ENCODE results near the gene OR52K2.

DNA sequence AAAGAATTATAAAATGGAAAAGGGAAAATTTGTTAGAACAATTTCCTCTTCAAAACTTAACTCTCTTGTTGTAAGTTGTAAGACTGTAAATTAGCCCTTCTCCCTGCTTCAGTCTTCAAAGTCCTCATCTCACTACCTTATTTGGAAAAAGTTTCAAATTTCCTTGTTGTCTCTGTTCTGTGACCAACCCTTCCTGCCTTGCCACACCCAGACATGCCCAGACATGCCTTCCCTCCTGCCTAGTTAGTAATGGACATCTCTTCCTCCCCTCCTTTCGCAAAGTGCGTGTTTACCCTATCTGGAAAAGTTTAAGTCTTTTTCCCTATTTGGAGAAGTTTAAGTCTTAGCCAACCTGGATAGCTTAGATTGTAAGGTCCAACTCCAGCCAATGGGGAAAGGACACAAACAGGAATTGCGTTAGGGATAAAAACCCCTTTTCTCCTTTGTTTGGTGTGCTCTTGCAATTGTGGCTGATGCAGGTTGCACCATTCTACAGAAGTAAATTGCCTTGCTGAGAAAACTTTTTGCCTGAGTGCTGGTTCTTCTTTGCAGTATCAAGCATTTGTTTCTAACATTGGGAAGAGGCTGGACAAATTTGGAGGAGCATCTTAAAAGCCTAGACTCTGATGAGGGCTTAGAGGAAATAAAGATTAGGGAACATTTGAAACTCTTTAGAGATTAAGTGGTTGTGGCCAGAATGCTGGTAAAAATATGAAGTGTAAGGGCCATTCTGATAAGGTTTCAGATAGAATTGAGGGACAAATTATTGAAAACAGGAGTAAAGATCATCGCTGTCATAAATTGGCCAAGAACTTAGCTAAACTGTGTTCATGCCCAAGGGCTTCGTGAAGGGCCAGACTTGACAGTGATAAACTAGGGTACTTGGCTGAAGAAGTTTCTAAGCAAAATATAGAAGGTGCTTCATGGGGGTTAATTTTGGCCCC lies 15.4 kb downstream of the OR52K2 start:
- TF ChIP-seq POLR2A (IDR thresholded peaks at IDR 0.05): no peak
- TF ChIP-seq, protein P1, sequence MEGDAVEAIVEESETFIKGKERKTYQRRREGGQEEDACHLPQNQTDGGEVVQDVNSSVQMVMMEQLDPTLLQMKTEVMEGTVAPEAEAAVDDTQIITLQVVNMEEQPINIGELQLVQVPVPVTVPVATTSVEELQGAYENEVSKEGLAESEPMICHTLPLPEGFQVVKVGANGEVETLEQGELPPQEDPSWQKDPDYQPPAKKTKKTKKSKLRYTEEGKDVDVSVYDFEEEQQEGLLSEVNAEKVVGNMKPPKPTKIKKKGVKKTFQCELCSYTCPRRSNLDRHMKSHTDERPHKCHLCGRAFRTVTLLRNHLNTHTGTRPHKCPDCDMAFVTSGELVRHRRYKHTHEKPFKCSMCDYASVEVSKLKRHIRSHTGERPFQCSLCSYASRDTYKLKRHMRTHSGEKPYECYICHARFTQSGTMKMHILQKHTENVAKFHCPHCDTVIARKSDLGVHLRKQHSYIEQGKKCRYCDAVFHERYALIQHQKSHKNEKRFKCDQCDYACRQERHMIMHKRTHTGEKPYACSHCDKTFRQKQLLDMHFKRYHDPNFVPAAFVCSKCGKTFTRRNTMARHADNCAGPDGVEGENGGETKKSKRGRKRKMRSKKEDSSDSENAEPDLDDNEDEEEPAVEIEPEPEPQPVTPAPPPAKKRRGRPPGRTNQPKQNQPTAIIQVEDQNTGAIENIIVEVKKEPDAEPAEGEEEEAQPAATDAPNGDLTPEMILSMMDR (IDR thresholded peaks at IDR 0.05): no peak

Measured in transverse colon (tissue), 3 donors.